Esophagus mucosa (tissue), 1 donor: ENCODE results near the gene OR13C9. TPM values are rescaled to one million over a fixed set of nuclear protein-coding genes. Genes with fewer than 3 reads are reported as not detected.

ENCODE experiments used
- total RNA-seq: library from RNA; stranded (reverse); gene quantifications from one replicate; pipeline ENCODE4 v1.2.4, GENCODE V29; 2023
- donor health status: DM: yes; HTN: yes; CAD: no.

OR13C9 gene
- total RNA-seq, 1 donor from 2014 or later, result not detected

Other genes with a start within 250 kb of the OR13C9 start
- gene OR13F1, start 113.9 kb downstream of the OR13C9 start, total RNA-seq, result not detected
- not detected for gene OR13C4, start 91.0 kb downstream of the OR13C9 start, total RNA-seq
- not detected for gene OR13C3, start 81.3 kb downstream of the OR13C9 start, total RNA-seq
- gene OR13C8, start 49.0 kb downstream of the OR13C9 start, total RNA-seq, result not detected
- not detected for gene OR13C5, start 18.8 kb downstream of the OR13C9 start, total RNA-seq
- not detected for gene OR13C2, start 12.6 kb downstream of the OR13C9 start, total RNA-seq
- gene OR13D1, start 76.3 kb upstream of the OR13C9 start, total RNA-seq, result not detected
- gene NIPSNAP3A, start 129.5 kb upstream of the OR13C9 start, total RNA-seq, result 22.9 TPM
- 0.76 TPM for gene NIPSNAP3B, start 145.9 kb upstream of the OR13C9 start, total RNA-seq